GM12878 (cell line): ENCODE measurements around the gene AP1B1. TPM values are rescaled to one million over a fixed set of nuclear protein-coding genes. Genes with fewer than 3 reads are reported as not detected.
A peak's percentile ranks its signal among the peaks of the same experiment; 100 is the strongest.
"Not testable (repeated sequence)": the region's sequence is repeated elsewhere in the genome, so short reads cannot be mapped to it uniquely, and the experiment has no call there.

Source experiments
- ATAC-seq: fragments of 200-7000 bp; cut with Tn5 transposase; 3 replicates; pipeline ENCODE4 v1.9.1; 2020; ENCODE audit warnings: mild to moderate bottlenecking, moderate library complexity
- BruUV-seq: library from RNA; stranded (reverse); fragments of 400-500 nt; replicated peaks from 2 replicates; lab custom pipeline; 2021; lab: Mats Ljungman, UMichigan
- CTCF ChIA-PET: fragments of 300-600 bp; sonication (Branson Sonifier 250); formaldehyde crosslinking; extraction: SDS; loops from one replicate; lab custom pipeline; 2021; ENCODE audit warnings: inconsistent platforms; lab: Yijun Ruan, JAX
- POLR2A ChIA-PET: fragments of 350-600 bp; formaldehyde crosslinking; extraction: SDS; loops from one replicate; lab custom pipeline; 2021; ENCODE audit warnings: inconsistent platforms; lab: Charles Lee
- RAD21 ChIA-PET: fragments of 300-600 bp; sonication (Branson Sonifier 250); formaldehyde crosslinking; loops from one replicate; lab custom pipeline; 2023; ENCODE audit warnings: antibody characterized with exemption; ENCODE audit not compliant: unreplicated experiment; lab: Charles Lee
- SMC1A ChIA-PET: fragments of 300-600 bp; sonication (Branson Sonifier 250); formaldehyde crosslinking; loops from one replicate; lab custom pipeline; 2023; ENCODE audit not compliant: unreplicated experiment, uncharacterized antibody; lab: Charles Lee
- DNase-seq: peaks from one replicate; pipeline ENCODE4 v3.0.0-alpha.2; 2011; ENCODE audit warnings: low read depth, low spot score
- FAIRE-seq: peaks from 3 replicates; lab custom pipeline; 2011; peaks lifted over from hg19 to GRCh38; lab: Jason Lieb, UNC
- H2AFZ ChIP-seq: 2 replicates; pipeline ENCODE4 v1.6.0; 2011; ENCODE audit warnings: low read depth, low read length, control low read depth; ENCODE audit not compliant: control insufficient read depth
- H3K27ac ChIP-seq: 2 replicates; pipeline ENCODE4 v1.5.1; 2011; ENCODE audit warnings: control low read depth; ENCODE audit not compliant: control insufficient read depth, insufficient read depth
- H3K27me3 ChIP-seq, 2 experiments: replicated peaks in 1 of 2; 2 replicates each; pipeline versions ENCODE4 v1.6.0 to v1.6.1; 2011; ENCODE audit warnings: low read length in 1 of 2; ENCODE audit not compliant: control insufficient read depth in 2 of 2, insufficient read depth in 2 of 2
- H3K36me3 ChIP-seq, 2 experiments: 2 replicates each; pipeline ENCODE4 v1.5.1; 2011; ENCODE audit warnings: low read length in 1 of 2; ENCODE audit not compliant: control insufficient read depth in 2 of 2, insufficient read depth in 2 of 2
- H3K4me1 ChIP-seq: 2 replicates; pipeline ENCODE4 v1.6.1; 2011; ENCODE audit warnings: mild to moderate bottlenecking, low read length, moderate library complexity, mixed read lengths; ENCODE audit not compliant: control insufficient read depth, insufficient read depth
- H3K4me2 ChIP-seq: 2 replicates; pipeline ENCODE4 v1.6.0; 2011; ENCODE audit warnings: control low read depth; ENCODE audit not compliant: control insufficient read depth, insufficient read depth
- H3K4me3 ChIP-seq: fragments of 200-600 bp; sonication (generic); 2 replicates; pipeline ENCODE4 v1.5.1; 2016
- H3K79me2 ChIP-seq: 2 replicates; pipeline ENCODE4 v1.6.0; 2011; ENCODE audit warnings: low read length; ENCODE audit not compliant: control insufficient read depth, insufficient read depth
- H3K9ac ChIP-seq: 2 replicates; pipeline ENCODE4 v1.8.0; 2011; ENCODE audit warnings: low read length, control low read depth, mixed read lengths; ENCODE audit not compliant: control insufficient read depth, insufficient read depth
- H3K9me3 ChIP-seq: replicated peaks from 3 replicates; pipeline ENCODE4 v1.5.1; 2011; ENCODE audit warnings: mild to moderate bottlenecking, low read length; ENCODE audit not compliant: control insufficient read depth, insufficient read depth
- H4K20me1 ChIP-seq: 2 replicates; pipeline ENCODE4 v1.6.0; 2011; ENCODE audit not compliant: control insufficient read depth, insufficient read depth
- YY1 ChIP-seq: IDR thresholded peaks from 2 replicates; pipeline ENCODE4 v1.6.1; 2011; ENCODE audit warnings: low read depth, mild to moderate bottlenecking, low read length
- ZNF622 ChIP-seq: fragments of 450-650 bp; IDR thresholded peaks from 2 replicates; pipeline ENCODE4 v1.6.1; 2017; ENCODE audit warnings: mild to moderate bottlenecking, inconsistent platforms
- WGBS: methylation state at CpG from one replicate; pipeline ENCODE4 v1.1.6; 2016; ENCODE audit warnings: low lambda C conversion rate; ENCODE audit not compliant: insufficient replicate concordance, insufficient coverage; ENCODE audit errors: missing lambda C conversion rate; 5-methylcytosine and 5-hydroxymethylcytosine counted together
- in situ Hi-C: fragments of 300-500 bp; cut with MboI; formaldehyde crosslinking; loops from 9 replicates; pipeline ENCODE4 v1.14.3; 2018; ENCODE audit warnings: mixed read lengths
- intact Hi-C: fragments of 100-400 bp; cut with micrococcal nuclease; formaldehyde crosslinking; loops from one replicate; pipeline ENCODE4 v1.14.2; 2022; ENCODE audit not compliant: unreplicated experiment
- polyA plus RNA-seq, 11 experiments: library from polyadenylated mRNA; depleted of rRNA in 4 of 11; unstranded in 6 of 11; stranded (reverse) in 5 of 11; fragments of >200 nt; fragmentation: Nextera tagmentation in 4 of 11; fragmentation: Illumina TruSeq in 1 of 11; extraction: Ambion mirVana in 4 of 11; extraction: Trizol in 1 of 11; gene quantifications; 1 replicate in 1 of 11; 2 replicates in 10 of 11; pipeline versions ENCODE4 v1.2.1 to v1.2.3, GENCODE V29; 2011 to 2016; ENCODE audit warnings: inconsistent platforms in 2 of 11, missing spikeins in 2 of 11, low read depth in 1 of 11
- total RNA-seq, 4 experiments: library from RNA; depleted of rRNA in 3 of 4; stranded (reverse); fragments of >200 nt in 3 of 4; fragmentation: Illumina TruSeq in 1 of 4; extraction: Trizol in 1 of 4; gene quantifications; 2 replicates each; pipeline versions ENCODE4 v1.2.1 to v1.2.3, GENCODE V29; 2013 to 2021

The AP1B1 gene
- total and polyA plus RNA-seq, 10 of the 15 experiments (the other 5 are each of a cell fraction or from before 2014, with no cell fraction given): 2.1 to 98.6 (median 57.8) TPM

- Histone ChIP-seq H3K27me3 (no peaks in the 10 kb centered on the region), H3K79me2 (peaks cover 38% of the 10 kb centered on the region), H3K36me3 (peaks cover 9 to 12% of the 10 kb centered on the region in 2 experiments), H3K9ac (no peak overlapping the region), H3K9me3 (no peaks in the 10 kb centered on the region), H3K4me2 (no peak overlapping the region), H3K27ac (no peak overlapping the region), H2AFZ (no peak overlapping the region), H3K4me3 (no peak overlapping the region), H4K20me1 (no peaks in the 10 kb centered on the region; the same call in 1 of the 2 replicates), H3K4me1 (no peaks in the 10 kb centered on the region)
- WGBS: 89% methylated on average over 4 of the region's 4 CpGs
- BruUV-seq: no TSS peak
- intact Hi-C loops (no loop called here), in situ Hi-C loops (no loop called here)
- no peak for ATAC-seq
- DNase-seq: no peak
- FAIRE-seq: no peak
- ChIA-PET RAD21 (interaction anchor here (0.7 kb wide), 1 partner anchor 110 kb away, joined by 3 read pairs; no protein-coding TSS in a partner anchor), CTCF (interaction anchor here (1.4 kb wide), 1 partner anchor 10 kb away, joined by 3 read pairs; no protein-coding TSS in a partner anchor), POLR2A (interaction anchor here (0.5 to 2.5 kb wide), 2 partner anchors 10 to 537 kb away, joined by 5 to 11 read pairs; no protein-coding TSS in a partner anchor), SMC1A (interaction anchor here (0.8 to 2.0 kb wide), 3 partner anchors 10 to 217 kb away, joined by 4 to 8 read pairs (median 6); no protein-coding TSS in a partner anchor)
- TF ChIP-seq ZNF622 (no peak), YY1 (peak; percentile 49; the same call in 1 of the 2 replicates)
Measured at GRCh38 chr22:29375398-29376076, 12.8 kb downstream of the AP1B1 start.

GRCh38 chr22:29374806-29375205, 13.6 kb downstream of the AP1B1 start:
- ChIA-PET RAD21 (interaction anchor here (0.7 kb wide), 1 partner anchor 109 kb away, joined by 3 read pairs; no protein-coding TSS in a partner anchor), SMC1A (interaction anchor here (0.8 to 2.0 kb wide), 3 partner anchors 11 to 216 kb away, joined by 4 to 8 read pairs (median 6); no protein-coding TSS in a partner anchor), CTCF (interaction anchor here (0.7 kb wide), 1 partner anchor 544 kb away, joined by 3 read pairs; no protein-coding TSS in a partner anchor), POLR2A (interaction anchor here (0.5 to 2.5 kb wide), 2 partner anchors 11 to 536 kb away, joined by 5 to 11 read pairs; no protein-coding TSS in a partner anchor)
- H3K4me1 ChIP-seq, H3K27me3 ChIP-seq, FAIRE-seq, H3K4me3 ChIP-seq, ATAC-seq, intact Hi-C loops, H3K4me2 ChIP-seq, DNase-seq, BruUV-seq, H3K27ac ChIP-seq, H4K20me1 ChIP-seq, H3K9me3 ChIP-seq, H2AFZ ChIP-seq, H3K9ac ChIP-seq, in situ Hi-C loops: not testable (repeated sequence)
- peaks cover 9 to 12% of the 10 kb centered on the region in 2 experiments for H3K36me3 ChIP-seq
- H3K79me2 ChIP-seq: peaks cover 35% of the 10 kb centered on the region
- over 99% methylated on average over 7 of the region's 7 CpGs for WGBS
